ENCODE results near the gene KCNJ15. TPM values are rescaled to one million over a fixed set of nuclear protein-coding genes. Genes with fewer than 3 reads are reported as not detected.

Gene KCNJ15
- total RNA-seq, 1 experiment from 2014 or later: 0.13 TPM

GRCh38 chr21:38269576-38269936 is 12.8 kb downstream of the KCNJ15 start:
- Histone ChIP-seq H3K4me1 (ENCODE audit: control insufficient read depth, insufficient read depth, low read length) (no peaks in the 10 kb centered on the region), H3K27me3 (ENCODE audit: control insufficient read depth, insufficient read depth, low read length) (peaks cover 4% of the 10 kb centered on the region; the same call in 1 of the 2 replicates), H3K27ac (ENCODE audit: low read length) (no peak overlapping the region), H3K9me3 (ENCODE audit: control insufficient read depth, insufficient read depth, low read depth, low read length) (no peaks in the 10 kb centered on the region), H3K4me3 (ENCODE audit: low read depth in 2 of 2, low read length in 2 of 2) (no peak overlapping the region), H3K36me3 (ENCODE audit: control insufficient read depth, insufficient read depth, low read length) (no peaks in the 10 kb centered on the region)
- ChIA-PET POLR2A (no interaction called here), CTCF (no interaction called here)
- in situ Hi-C loops (cut with HindIII; ENCODE audit: low pct_unique_long_range_greater_than_20kb, low sequenced_read_pairs): no loop called here
- DNase-seq (ENCODE audit: low read depth, low spot score) (no peak), ATAC-seq (no peak)
- TF ChIP-seq TCF7L2 (IDR thresholded peaks at IDR 0.05; ENCODE audit: low read depth, low read length) (no peak), CTCF (IDR thresholded peaks at IDR 0.05) (no peak), REST (IDR thresholded peaks at IDR 0.05; ENCODE audit: insufficient read depth in 1 of 2, low read depth in 2 of 2, low read length in 1 of 2) (no peak), POLR2AphosphoS5 (IDR thresholded peaks at IDR 0.05; ENCODE audit: low read depth, low read length) (no peak), SIN3A (IDR thresholded peaks at IDR 0.05; ENCODE audit: borderline replicate concordance, insufficient read depth, low read depth, low read length) (no peak)
- BruUV-seq (replicated peaks): no TSS peak
- intact Hi-C loops (cut with micrococcal nuclease; ENCODE audit: unreplicated experiment): no loop called here

GRCh38 chr21:38272215-38272614 is 15.4 kb downstream of the KCNJ15 start:
- ATAC-seq (no peak), DNase-seq (ENCODE audit: low read depth, low spot score) (no peak)
- TF ChIP-seq CTCF (IDR thresholded peaks at IDR 0.05) (no peak), SIN3A (IDR thresholded peaks at IDR 0.05; ENCODE audit: borderline replicate concordance, insufficient read depth, low read depth, low read length) (no peak), POLR2AphosphoS5 (IDR thresholded peaks at IDR 0.05; ENCODE audit: low read depth, low read length) (no peak), REST (IDR thresholded peaks at IDR 0.05; ENCODE audit: insufficient read depth in 1 of 2, low read depth in 2 of 2, low read length in 1 of 2) (no peak), TCF7L2 (IDR thresholded peaks at IDR 0.05; ENCODE audit: low read depth, low read length) (no peak)
- no peak overlapping the region for H3K4me3 ChIP-seq (ENCODE audit: low read depth in 2 of 2, low read length in 2 of 2)
- H3K36me3 ChIP-seq (ENCODE audit: control insufficient read depth, insufficient read depth, low read length): no peaks in the 10 kb centered on the region
- H3K27ac ChIP-seq (ENCODE audit: low read length): no peak overlapping the region
- ChIA-PET POLR2A (no interaction called here), CTCF (no interaction called here)
- H3K27me3 ChIP-seq (ENCODE audit: control insufficient read depth, insufficient read depth, low read length): peaks cover 4% of the 10 kb centered on the region; the same call in 1 of the 2 replicates
- in situ Hi-C loops (cut with HindIII; ENCODE audit: low pct_unique_long_range_greater_than_20kb, low sequenced_read_pairs): no loop called here
- BruUV-seq (replicated peaks): no TSS peak
- no peaks in the 10 kb centered on the region for H3K4me1 ChIP-seq (ENCODE audit: control insufficient read depth, insufficient read depth, low read length)
- intact Hi-C loops (cut with micrococcal nuclease; ENCODE audit: unreplicated experiment): no loop called here
- no peaks in the 10 kb centered on the region for H3K9me3 ChIP-seq (ENCODE audit: control insufficient read depth, insufficient read depth, low read depth, low read length)
